Hematopoietic multipotent progenitor cell treated with erythropoietin and hydrocortisone succinate and interleukin-3 and kit ligand, for 8 days (in vitro differentiated cells): ENCODE data around the gene RSAD1.
A peak's percentile ranks its signal among the peaks of the same experiment; 100 is the strongest.
"Not testable (repeated sequence)": the region's sequence is repeated elsewhere in the genome, so short reads cannot be mapped to it uniquely, and the experiment has no call there.

Experiments
- DNase-seq: peaks from one replicate; pipeline ENCODE4 v3.0.0-alpha.2; 2015

The RSAD1 gene

GRCh38 chr17:50458701-50459676 is 19.7 kb upstream of the RSAD1 start:
- DNase-seq = no peak

DNA sequence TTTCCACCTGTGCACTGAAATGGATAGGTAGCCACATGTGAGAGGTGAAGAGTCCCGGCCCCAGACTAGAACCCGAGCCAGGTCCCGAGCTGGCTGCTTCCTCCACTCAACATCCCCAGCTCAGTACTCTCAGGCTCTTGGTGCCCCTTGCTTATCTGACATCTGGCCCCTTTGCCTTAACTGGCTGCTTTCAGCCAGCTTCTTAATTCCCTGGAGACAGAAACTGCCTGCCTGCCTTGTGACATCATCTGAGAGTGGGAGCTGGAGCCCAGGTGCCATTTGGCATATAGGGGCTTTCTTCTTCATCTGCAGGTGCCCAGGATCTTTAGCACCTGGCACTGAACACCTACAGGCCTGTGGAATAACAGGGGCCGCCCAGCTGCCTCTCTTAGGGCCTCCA is 18.9 kb upstream of the RSAD1 start:
- no peak for DNase-seq

DNA sequence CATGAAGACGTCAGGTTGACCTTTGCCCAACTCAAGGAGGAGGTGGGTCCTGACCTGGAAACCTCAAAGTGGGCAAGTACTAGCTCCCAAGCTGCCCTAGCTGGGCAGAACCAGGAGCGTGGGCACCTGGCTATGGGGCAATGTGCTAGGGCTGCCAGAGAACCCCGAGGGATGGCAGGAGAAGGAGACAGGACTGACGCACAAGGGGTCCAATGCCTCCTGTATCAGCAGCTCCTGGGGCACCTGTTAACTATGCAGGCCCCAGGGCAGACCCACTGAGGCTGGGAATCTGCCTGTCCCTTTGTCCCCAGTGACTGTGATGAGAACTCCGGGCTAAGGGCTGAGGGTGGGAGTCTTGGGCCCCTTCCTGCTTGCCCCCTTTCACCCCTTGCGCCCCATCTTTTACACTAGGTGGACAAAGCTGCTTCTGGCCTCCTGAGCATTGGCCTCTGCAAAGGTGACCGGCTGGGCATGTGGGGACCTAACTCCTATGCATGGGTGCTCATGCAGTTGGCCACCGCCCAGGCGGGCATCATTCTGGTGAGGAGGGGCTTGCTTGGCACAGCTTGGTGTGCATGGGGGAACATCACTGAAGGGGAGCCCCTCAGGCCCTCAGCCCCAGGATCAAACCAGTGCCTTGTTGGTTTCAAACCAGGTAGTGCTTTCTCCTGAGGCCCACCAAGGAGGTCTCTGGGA is 17.7 kb upstream of the RSAD1 start:
- no peak for DNase-seq

DNA sequence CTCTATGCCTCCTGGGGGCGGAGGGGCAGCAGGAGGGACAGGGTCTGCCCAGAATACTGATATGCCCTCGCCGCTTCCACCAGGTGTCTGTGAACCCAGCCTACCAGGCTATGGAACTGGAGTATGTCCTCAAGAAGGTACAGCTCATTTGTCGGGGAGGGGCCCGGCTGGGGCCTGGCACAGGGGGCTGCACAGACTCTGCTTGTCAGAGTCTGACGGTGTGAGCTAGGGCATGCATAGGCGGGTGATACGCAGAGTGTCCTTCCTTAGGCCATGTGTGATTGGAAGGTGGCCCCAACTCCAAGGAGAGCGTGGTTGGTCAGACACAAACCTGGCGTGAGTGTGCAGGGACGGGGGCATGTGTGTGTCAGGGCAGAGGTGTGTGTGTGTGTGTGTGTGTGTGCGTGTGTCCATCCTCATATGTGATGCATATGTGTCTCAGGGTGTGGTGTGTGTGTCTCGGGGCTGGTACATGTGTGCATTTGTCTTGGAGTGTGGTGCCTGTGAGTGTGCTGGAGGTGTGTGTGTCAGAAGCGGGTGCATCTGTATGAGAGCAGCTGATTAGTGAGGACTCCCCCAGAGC is 17.0 kb upstream of the RSAD1 start:
- no peak for DNase-seq

- no peak for DNase-seq
These were observed 16.2 kb upstream of the RSAD1 start for GRCh38 chr17:50462446-50462845.

- no peak for DNase-seq
These were observed 14.5 kb upstream of the RSAD1 start for GRCh38 chr17:50464121-50464520.

- no peak for DNase-seq
These were observed 13.9 kb upstream of the RSAD1 start for GRCh38 chr17:50464736-50465135.

GRCh38 chr17:50465171-50465570 is 13.5 kb upstream of the RSAD1 start:
- DNase-seq = no peak

- no peak for DNase-seq
These were observed 13.0 kb upstream of the RSAD1 start for GRCh38 chr17:50465635-50466034.

DNA sequence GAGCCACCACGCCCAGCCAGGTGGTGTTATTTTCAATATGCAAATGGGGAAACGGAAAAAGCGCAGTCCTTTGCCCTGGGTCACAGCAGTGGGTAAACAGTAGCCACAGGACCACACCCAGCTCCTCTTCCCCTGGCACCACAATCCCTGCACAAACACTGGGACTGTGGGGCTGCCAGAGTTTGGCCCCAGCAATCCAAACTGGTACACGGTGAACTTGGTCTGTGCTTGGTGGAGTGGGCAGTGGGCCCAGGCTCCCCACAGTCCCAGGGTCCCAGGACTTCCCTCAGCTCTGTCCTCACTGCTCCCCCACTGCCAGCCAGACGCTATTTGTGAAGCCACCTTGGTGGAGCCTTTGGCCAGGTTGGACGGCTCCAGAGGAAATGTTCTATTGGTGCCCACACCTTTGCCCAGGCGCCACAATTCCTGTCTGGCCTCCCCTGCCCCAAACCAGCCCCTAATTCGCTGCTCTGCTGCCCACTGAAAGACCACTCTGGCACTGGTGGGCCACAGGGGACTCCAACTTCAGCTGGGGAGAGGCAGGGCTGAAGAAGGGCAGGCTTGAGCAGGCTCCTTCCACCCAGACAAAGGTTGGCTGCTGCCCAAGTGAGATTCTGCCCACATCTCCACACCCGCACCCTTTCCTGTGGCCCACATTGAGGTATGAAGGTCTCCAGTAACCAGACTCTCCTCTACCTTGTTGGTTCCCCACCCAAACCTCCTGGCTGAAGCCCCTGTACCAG is 12.1 kb upstream of the RSAD1 start:
- DNase-seq = peak; percentile 6

DNA sequence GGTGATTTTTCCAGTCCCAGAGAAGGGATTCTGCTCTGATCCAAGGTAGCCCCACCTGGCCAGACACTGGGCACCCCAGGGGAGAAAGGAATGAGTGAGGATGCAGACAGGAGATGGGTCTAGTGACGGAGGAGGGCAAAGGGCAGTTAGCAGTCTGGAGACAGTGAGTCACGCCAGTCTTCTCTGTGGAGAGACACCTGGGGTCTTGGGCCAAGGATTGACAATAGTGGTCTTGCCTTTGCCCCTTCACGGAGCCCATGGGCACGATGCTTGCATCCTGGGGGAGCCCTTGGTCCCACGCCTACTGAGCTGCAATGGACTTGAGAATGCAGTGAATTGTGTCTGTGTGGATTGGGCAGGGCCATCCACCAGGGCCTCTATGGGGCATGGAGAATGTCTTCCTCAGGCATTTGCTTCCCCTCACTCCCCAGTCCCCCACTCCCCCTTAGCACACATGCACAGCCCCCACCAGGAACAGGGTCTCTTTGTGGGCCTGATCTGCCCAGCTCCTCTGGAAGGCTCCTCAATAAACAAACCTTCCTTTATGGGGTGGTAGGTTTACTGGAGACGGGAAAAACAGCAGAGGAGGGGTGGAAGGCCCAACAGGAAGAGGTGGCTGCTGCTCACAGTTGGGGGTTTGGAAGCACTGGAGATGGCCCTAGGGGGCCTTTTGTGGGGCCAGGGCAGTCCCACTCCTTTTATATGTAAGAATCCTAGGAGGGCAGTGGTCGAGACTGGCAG is 11.4 kb upstream of the RSAD1 start:
- no peak for DNase-seq

- no peak for DNase-seq
These were observed 10.8 kb upstream of the RSAD1 start for GRCh38 chr17:50467855-50468303.

DNA sequence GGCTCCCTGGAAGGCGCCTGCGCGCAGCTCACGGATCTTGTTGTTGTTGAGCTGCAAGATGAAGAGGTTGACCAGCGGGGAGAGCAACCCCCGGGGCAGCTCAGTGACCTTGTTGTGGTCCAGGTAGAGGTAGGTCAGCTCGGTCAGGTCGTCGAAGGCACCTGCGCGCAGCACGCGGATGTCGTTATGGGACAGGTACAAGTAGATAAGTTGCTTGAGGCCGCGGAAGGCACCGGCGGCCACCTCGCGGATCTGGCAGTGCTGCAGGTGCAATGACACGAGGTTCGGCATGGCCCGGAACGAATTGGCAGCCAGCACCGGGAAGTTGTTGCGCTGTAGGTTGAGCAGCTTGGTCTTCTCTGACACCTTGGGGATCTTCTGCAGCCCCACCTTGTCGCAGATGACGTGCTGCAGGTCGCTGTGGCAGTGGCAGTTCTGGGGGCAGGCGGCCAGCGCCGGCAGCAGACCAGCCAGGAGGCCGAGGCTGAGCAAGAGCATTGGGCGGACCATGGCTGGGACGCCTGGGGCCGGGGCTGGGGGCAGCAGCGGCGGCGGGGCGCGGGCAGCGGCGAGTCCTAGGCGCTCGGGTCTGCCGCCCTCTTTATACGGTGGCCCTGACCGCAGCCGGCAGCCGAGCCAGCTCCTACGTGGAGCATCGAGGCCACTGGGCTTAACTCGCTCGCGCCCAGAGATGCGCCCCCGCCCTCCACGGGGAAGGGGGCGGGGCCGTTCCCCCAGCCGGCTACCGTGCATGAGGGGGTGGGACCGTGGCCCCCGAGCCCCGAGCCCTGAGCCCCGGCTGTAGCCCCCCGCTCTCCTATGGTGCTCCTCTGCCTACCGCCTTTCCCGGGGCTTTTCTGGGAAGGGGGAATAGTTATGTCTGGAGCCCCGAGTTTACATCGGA is 10.1 kb upstream of the RSAD1 start, which contains the start of gene CHAD:
TSS of gene CHAD (minus strand) at position 577 of the 904 bp plus-strand sequence. CDS start at position 510, 67 bp downstream.
- DNase-seq = no peak

DNA sequence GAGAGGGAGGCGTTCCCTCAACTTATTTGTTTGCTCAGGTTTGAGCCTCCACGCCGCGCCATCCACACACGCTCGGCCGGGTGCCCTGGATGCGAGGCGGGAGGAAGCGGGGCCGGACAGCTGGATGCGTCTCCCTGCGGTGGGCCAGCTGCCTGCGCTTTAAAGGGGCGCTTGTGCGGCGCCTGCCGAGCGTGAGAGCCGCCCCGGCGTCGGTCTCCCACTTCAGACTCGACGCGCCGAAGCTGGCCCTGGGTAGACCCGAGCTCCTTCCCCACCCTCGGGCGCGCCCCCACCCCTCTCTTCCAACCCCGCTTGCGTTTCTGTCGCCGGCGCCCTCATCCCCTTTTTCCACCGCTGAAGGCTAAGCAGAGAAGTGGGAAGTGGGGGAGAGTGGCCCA is 9.5 kb upstream of the RSAD1 start:
- no peak for DNase-seq

GRCh38 chr17:50469671-50470305 is 8.9 kb upstream of the RSAD1 start:
- no peak for DNase-seq

- DNase-seq = no peak
These were observed 8.2 kb upstream of the RSAD1 start for GRCh38 chr17:50470426-50470825.

- no peak for DNase-seq
These were observed 7.4 kb upstream of the RSAD1 start for GRCh38 chr17:50471009-50471905.

DNA sequence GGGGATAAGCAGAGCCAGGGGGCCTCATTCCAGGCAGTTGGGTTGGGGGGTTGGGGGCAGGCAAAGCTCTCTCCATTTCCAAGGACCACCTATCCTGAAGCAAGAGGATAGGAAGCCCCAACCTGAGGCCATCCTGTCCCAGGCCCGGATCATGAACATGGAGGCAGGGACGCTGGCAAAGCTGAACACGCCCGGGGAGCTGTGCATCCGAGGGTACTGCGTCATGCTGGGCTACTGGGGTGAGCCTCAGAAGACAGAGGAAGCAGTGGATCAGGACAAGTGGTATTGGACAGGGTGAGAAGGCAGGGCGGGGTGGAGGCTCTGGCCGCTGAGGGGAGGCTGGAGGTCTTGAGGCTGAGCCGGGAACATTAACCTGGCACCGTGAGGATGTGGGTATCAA is 6.4 kb upstream of the RSAD1 start:
- no peak for DNase-seq

- not testable (repeated sequence) for DNase-seq
These were observed 5.9 kb upstream of the RSAD1 start for GRCh38 chr17:50472761-50473161.
